Spinal cord (tissue), 10 donors: ENCODE results near the gene ANGPTL2. TPM values are rescaled to one million over a fixed set of nuclear protein-coding genes. Genes with fewer than 3 reads are reported as not detected.

Experiments
- DNase-seq, 6 donors: peaks; one replicate each; pipeline versions ENCODE4 v3.0.0 to v3.0.0-alpha.2; 2013 to 2015; ENCODE audit warnings: low spot score in 6 of 6, low read depth in 4 of 6
- H3K27ac ChIP-seq: one replicate; pipeline ENCODE4 v1.5.1; 2013; ENCODE audit warnings: low read depth, low read length, control low read depth
- H3K27me3 ChIP-seq: one replicate; pipeline ENCODE4 v1.6.1; 2013; ENCODE audit warnings: low read length; ENCODE audit not compliant: control insufficient read depth, insufficient read depth
- H3K36me3 ChIP-seq: one replicate; pipeline ENCODE4 v1.6.1; 2013; ENCODE audit warnings: low read length; ENCODE audit not compliant: control insufficient read depth, insufficient read depth
- H3K4me1 ChIP-seq: one replicate; pipeline ENCODE4 v1.6.1; 2013; ENCODE audit warnings: low read length; ENCODE audit not compliant: control insufficient read depth, insufficient read depth
- H3K4me3 ChIP-seq: one replicate; pipeline ENCODE4 v1.5.1; 2013; ENCODE audit warnings: low read depth, low read length, control low read depth
- H3K9me3 ChIP-seq: one replicate; pipeline ENCODE4 v1.6.1; 2013; ENCODE audit warnings: low read length; ENCODE audit not compliant: control insufficient read depth, insufficient read depth
- WGBS: methylation state at CpG from one replicate; pipeline ENCODE4 v1.1.5; 2013; ENCODE audit warnings: missing lambda C conversion rate; ENCODE audit not compliant: insufficient coverage; 5-methylcytosine and 5-hydroxymethylcytosine counted together
- polyA plus RNA-seq, 2 donors: library from polyadenylated mRNA; unstranded; fragments of 120-200 nt; gene quantifications; one replicate each; pipeline ENCODE4 v1.2.1, GENCODE V29; 2013; ENCODE audit not compliant: insufficient read length in 2 of 2
- total RNA-seq, 2 donors: library from RNA; depleted of rRNA in 1 of 2; stranded (reverse); fragments of 120-200 nt in 1 of 2; fragments of >200 nt in 1 of 2; gene quantifications; one replicate each; pipeline versions ENCODE4 v1.2.3 to v1.2.4, GENCODE V29; 2013 to 2014
- donor health status: healthy.

ANGPTL2 gene
- total and polyA plus RNA-seq, 4 donors, result 22.1 to 58.5 (median 46.4) TPM

- Histone ChIP-seq H3K27me3 (no peaks in the 10 kb centered on the region), H3K4me3 (no peak overlapping the region), H3K9me3 (no peaks in the 10 kb centered on the region), H3K4me1 (peaks cover 30% of the 10 kb centered on the region), H3K27ac (no peak overlapping the region), H3K36me3 (peaks cover 25% of the 10 kb centered on the region)
- no peak for DNase-seq
- WGBS, result 100% methylated on average over 2 of the region's 3 CpGs
These were observed 9.7 kb downstream of the ANGPTL2 start for GRCh38 chr9:127112735-127113161.

- Histone ChIP-seq H3K27ac (no peak overlapping the region), H3K27me3 (no peaks in the 10 kb centered on the region), H3K9me3 (no peaks in the 10 kb centered on the region), H3K4me1 (peaks cover 27% of the 10 kb centered on the region), H3K4me3 (no peak overlapping the region), H3K36me3 (peaks cover 28% of the 10 kb centered on the region)
- WGBS, result 50% methylated on average over 7 of the region's 7 CpGs
- peak in 1 of 6 donors; percentile 56 for DNase-seq
These were observed 10.4 kb downstream of the ANGPTL2 start for GRCh38 chr9:127112056-127112455.

- Histone ChIP-seq H3K4me1 (peaks cover 18% of the 10 kb centered on the region), H3K36me3 (peaks cover 25% of the 10 kb centered on the region), H3K27ac (no peak overlapping the region), H3K9me3 (no peaks in the 10 kb centered on the region), H3K27me3 (no peaks in the 10 kb centered on the region), H3K4me3 (no peak overlapping the region)
- DNase-seq, result no peak
- 88% methylated on average over 3 of the region's 5 CpGs for WGBS
These were observed 13.2 kb downstream of the ANGPTL2 start for GRCh38 chr9:127109212-127109711.

GRCh38 chr9:127107929-127108876 lies 14.2 kb downstream of the ANGPTL2 start:
- no peak for DNase-seq
- WGBS, result 97% methylated on average over 38 of the region's 38 CpGs
- no peak overlapping the region for H3K27ac ChIP-seq
- H3K4me3 ChIP-seq, result no peak overlapping the region
- H3K36me3 ChIP-seq, result peaks cover 22% of the 10 kb centered on the region
- no peaks in the 10 kb centered on the region for H3K27me3 ChIP-seq
- peaks cover 17% of the 10 kb centered on the region for H3K4me1 ChIP-seq
- H3K9me3 ChIP-seq, result no peaks in the 10 kb centered on the region

- WGBS, result 80% methylated on average over 5 of the region's 11 CpGs
- H3K9me3 ChIP-seq, result no peaks in the 10 kb centered on the region
- no peak overlapping the region for H3K27ac ChIP-seq
- H3K27me3 ChIP-seq, result no peaks in the 10 kb centered on the region
- DNase-seq, result peak in 1 of 6 donors; percentile 43
- H3K4me1 ChIP-seq, result peaks cover 16% of the 10 kb centered on the region
- H3K36me3 ChIP-seq, result peaks cover 20% of the 10 kb centered on the region
- no peak overlapping the region for H3K4me3 ChIP-seq
These were observed 15.1 kb downstream of the ANGPTL2 start for GRCh38 chr9:127107171-127107928.

GRCh38 chr9:127106466-127106855 lies 16.0 kb downstream of the ANGPTL2 start:
- Histone ChIP-seq H3K27me3 (no peaks in the 10 kb centered on the region), H3K9me3 (no peaks in the 10 kb centered on the region), H3K4me1 (peaks cover 10% of the 10 kb centered on the region), H3K27ac (no peak overlapping the region), H3K36me3 (peaks cover 15% of the 10 kb centered on the region), H3K4me3 (no peak overlapping the region)
- WGBS, result 52% methylated on average over 4 of the region's 4 CpGs
- DNase-seq, result no peak

- Histone ChIP-seq H3K4me1 (peaks cover 10% of the 10 kb centered on the region), H3K27ac (no peak overlapping the region), H3K9me3 (no peaks in the 10 kb centered on the region), H3K36me3 (peaks cover 15% of the 10 kb centered on the region), H3K4me3 (no peak overlapping the region), H3K27me3 (no peaks in the 10 kb centered on the region)
- no peak for DNase-seq
- WGBS, result 43% methylated on average over 4 of the region's 7 CpGs
These were observed 16.5 kb downstream of the ANGPTL2 start for GRCh38 chr9:127105805-127106465.

GRCh38 chr9:127104581-127105311 lies 17.7 kb downstream of the ANGPTL2 start:
- 58% methylated on average over 6 of the region's 7 CpGs for WGBS

GRCh38 chr9:127102788-127103187 lies 19.6 kb downstream of the ANGPTL2 start:
- H3K36me3 ChIP-seq, result peaks cover 14% of the 10 kb centered on the region
- peaks cover 14% of the 10 kb centered on the region for H3K4me1 ChIP-seq
- WGBS, result 92% methylated on average over 2 of the region's 2 CpGs
- no peak overlapping the region for H3K4me3 ChIP-seq
- no peak overlapping the region for H3K27ac ChIP-seq
- H3K27me3 ChIP-seq, result no peaks in the 10 kb centered on the region
- H3K9me3 ChIP-seq, result no peaks in the 10 kb centered on the region
- no peak for DNase-seq

More at GRCh38 chr9:127104581-127105311, 17.7 kb downstream of the ANGPTL2 start:
- DNase-seq, result peak in 1 of 6 donors; percentile 47
- Histone ChIP-seq H3K9me3 (no peaks in the 10 kb centered on the region), H3K27ac (no peak overlapping the region), H3K4me3 (no peak overlapping the region), H3K27me3 (no peaks in the 10 kb centered on the region), H3K4me1 (peaks cover 10% of the 10 kb centered on the region), H3K36me3 (peaks cover 15% of the 10 kb centered on the region)
